ENCODE results near the gene ATXN1. TPM values are rescaled to one million over a fixed set of nuclear protein-coding genes. Genes with fewer than 3 reads are reported as not detected.

The ATXN1 gene
- total RNA-seq, 1 experiment from 2014 or later: 25.6 TPM

DNA sequence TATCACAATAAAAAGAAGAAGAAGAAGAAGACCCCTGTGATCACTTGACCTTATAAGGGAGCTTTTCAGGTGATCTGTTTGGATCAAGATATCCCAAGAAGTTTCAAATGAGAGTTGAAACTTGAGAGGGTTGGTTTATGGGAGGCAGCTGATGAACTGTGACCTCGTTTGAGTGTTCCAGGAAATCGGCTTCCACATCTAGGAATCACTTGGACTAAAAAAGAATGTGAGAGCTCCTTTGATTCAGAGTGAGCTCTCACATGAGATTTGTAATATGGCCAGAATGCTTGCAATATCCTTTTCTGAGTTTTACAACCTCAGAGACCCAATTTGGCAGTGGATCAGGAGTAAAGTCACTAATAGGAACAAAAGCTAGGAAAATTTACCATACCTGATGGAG, 228.1 kb downstream of the ATXN1 start:
- intact Hi-C loops (cut with micrococcal nuclease; ENCODE audit: unreplicated experiment): no loop called here
- CTCF ChIA-PET: no interaction called here
- Histone ChIP-seq H3K4me1 (ENCODE audit: insufficient read depth, low read length, poor library complexity, severe bottlenecking) (no peaks in the 10 kb centered on the region), H3K4me3 (ENCODE audit: low read depth, low read length, poor library complexity, severe bottlenecking) (no peak overlapping the region), H3K9me3 (ENCODE audit: low read depth, low read length, poor library complexity, severe bottlenecking) (no peaks in the 10 kb centered on the region), H3K27me3 (replicated peaks; ENCODE audit: insufficient read depth, low read depth, low read length, poor library complexity) (no peaks in the 10 kb centered on the region), H3K36me3 (ENCODE audit: insufficient read depth, low read length, poor library complexity, severe bottlenecking) (no peaks in the 10 kb centered on the region), H3K27ac (ENCODE audit: low read depth, low read length, poor library complexity, severe bottlenecking) (no peak overlapping the region)
- no peak for DNase-seq (ENCODE audit: low spot score)
- BruUV-seq (replicated peaks): no TSS peak
- TF ChIP-seq, protein P1, sequence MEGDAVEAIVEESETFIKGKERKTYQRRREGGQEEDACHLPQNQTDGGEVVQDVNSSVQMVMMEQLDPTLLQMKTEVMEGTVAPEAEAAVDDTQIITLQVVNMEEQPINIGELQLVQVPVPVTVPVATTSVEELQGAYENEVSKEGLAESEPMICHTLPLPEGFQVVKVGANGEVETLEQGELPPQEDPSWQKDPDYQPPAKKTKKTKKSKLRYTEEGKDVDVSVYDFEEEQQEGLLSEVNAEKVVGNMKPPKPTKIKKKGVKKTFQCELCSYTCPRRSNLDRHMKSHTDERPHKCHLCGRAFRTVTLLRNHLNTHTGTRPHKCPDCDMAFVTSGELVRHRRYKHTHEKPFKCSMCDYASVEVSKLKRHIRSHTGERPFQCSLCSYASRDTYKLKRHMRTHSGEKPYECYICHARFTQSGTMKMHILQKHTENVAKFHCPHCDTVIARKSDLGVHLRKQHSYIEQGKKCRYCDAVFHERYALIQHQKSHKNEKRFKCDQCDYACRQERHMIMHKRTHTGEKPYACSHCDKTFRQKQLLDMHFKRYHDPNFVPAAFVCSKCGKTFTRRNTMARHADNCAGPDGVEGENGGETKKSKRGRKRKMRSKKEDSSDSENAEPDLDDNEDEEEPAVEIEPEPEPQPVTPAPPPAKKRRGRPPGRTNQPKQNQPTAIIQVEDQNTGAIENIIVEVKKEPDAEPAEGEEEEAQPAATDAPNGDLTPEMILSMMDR (conservative IDR thresholded peaks at IDR 0.05; ENCODE audit: low read depth, low read length): no peak
- TF ChIP-seq EZH2 (IDR thresholded peaks at IDR 0.05; ENCODE audit: borderline replicate concordance, low read depth, low read length, poor library complexity, severe bottlenecking): no peak
- POLR2A ChIA-PET (ENCODE audit: low non-redundant PET): no interaction called here

DNA sequence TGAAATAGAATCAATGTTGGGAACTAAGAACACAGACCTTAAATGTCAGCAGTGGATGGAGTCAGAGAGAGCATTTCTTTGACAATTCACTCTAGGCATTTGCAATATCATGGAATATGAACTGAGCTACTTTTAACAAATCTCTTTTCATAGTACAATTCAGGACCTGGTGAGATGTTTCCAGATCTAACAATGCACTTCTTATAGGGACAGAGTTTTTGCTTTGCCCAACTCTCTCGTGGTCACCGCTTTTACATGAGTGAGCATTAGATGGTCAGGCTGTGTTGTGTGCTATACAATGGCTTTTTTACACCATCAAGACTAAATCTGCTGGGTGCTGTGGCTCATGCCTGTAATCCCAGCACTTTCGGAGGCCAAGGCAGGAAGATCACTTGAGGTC, 233.6 kb downstream of the ATXN1 start:
- TF ChIP-seq EZH2 (IDR thresholded peaks at IDR 0.05; ENCODE audit: borderline replicate concordance, low read depth, low read length, poor library complexity, severe bottlenecking): no peak
- TF ChIP-seq, protein P1 (conservative IDR thresholded peaks at IDR 0.05; ENCODE audit: low read depth, low read length): no peak
- intact Hi-C loops (cut with micrococcal nuclease; ENCODE audit: unreplicated experiment): no loop called here

DNA sequence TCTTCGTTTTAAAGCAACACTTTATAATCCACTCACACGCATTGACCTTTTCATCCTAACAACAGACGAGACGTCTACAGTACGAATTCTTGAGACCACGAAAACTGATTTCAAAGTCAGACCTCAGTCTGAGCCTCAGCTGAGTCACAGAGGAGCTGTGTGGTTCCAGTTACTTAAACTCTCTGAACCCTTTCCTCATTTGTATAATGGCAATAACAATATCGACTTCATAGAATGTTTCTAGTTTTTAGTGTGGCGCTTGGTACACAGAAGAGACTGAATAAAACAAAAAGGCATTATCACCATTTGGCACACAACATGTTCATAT, 236.9 kb downstream of the ATXN1 start:
- CTCF ChIA-PET: interaction anchor here (0.5 to 0.7 kb wide), 2 partner anchors 528 to 1291 kb away, joined by 3 to 6 read pairs; no protein-coding TSS in a partner anchor
- POLR2A ChIA-PET (ENCODE audit: low non-redundant PET): no interaction called here
- DNase-seq (ENCODE audit: low spot score): no peak

More for the DNA sequence above, 233.6 kb downstream of the ATXN1 start:
- Histone ChIP-seq H3K4me1 (ENCODE audit: insufficient read depth, low read length, poor library complexity, severe bottlenecking) (no peaks in the 10 kb centered on the region), H3K4me3 (ENCODE audit: low read depth, low read length, poor library complexity, severe bottlenecking) (no peak overlapping the region), H3K9me3 (ENCODE audit: low read depth, low read length, poor library complexity, severe bottlenecking) (no peaks in the 10 kb centered on the region), H3K27me3 (replicated peaks; ENCODE audit: insufficient read depth, low read depth, low read length, poor library complexity) (no peaks in the 10 kb centered on the region), H3K36me3 (ENCODE audit: insufficient read depth, low read length, poor library complexity, severe bottlenecking) (no peaks in the 10 kb centered on the region), H3K27ac (ENCODE audit: low read depth, low read length, poor library complexity, severe bottlenecking) (no peak overlapping the region)
- no peak for DNase-seq (ENCODE audit: low spot score)
- ChIA-PET CTCF (no interaction called here), POLR2A (ENCODE audit: low non-redundant PET) (no interaction called here)
- no TSS peak for BruUV-seq (replicated peaks)

More for the DNA sequence above, 236.9 kb downstream of the ATXN1 start:
- BruUV-seq (replicated peaks): no TSS peak
- Histone ChIP-seq H3K27ac (ENCODE audit: low read depth, low read length, poor library complexity, severe bottlenecking) (no peak overlapping the region), H3K36me3 (ENCODE audit: insufficient read depth, low read length, poor library complexity, severe bottlenecking) (no peaks in the 10 kb centered on the region), H3K4me1 (ENCODE audit: insufficient read depth, low read length, poor library complexity, severe bottlenecking) (no peaks in the 10 kb centered on the region), H3K27me3 (replicated peaks; ENCODE audit: insufficient read depth, low read depth, low read length, poor library complexity) (no peaks in the 10 kb centered on the region), H3K9me3 (ENCODE audit: low read depth, low read length, poor library complexity, severe bottlenecking) (no peaks in the 10 kb centered on the region), H3K4me3 (ENCODE audit: low read depth, low read length, poor library complexity, severe bottlenecking) (no peak overlapping the region)
- intact Hi-C loops (cut with micrococcal nuclease; ENCODE audit: unreplicated experiment): no loop called here
- TF ChIP-seq, protein P1 (conservative IDR thresholded peaks at IDR 0.05; ENCODE audit: low read depth, low read length): no peak
- TF ChIP-seq EZH2 (IDR thresholded peaks at IDR 0.05; ENCODE audit: borderline replicate concordance, low read depth, low read length, poor library complexity, severe bottlenecking): no peak
